ENCODE data around the gene KCNJ16. TPM values are rescaled to one million over a fixed set of nuclear protein-coding genes. Genes with fewer than 3 reads are reported as not detected.

The KCNJ16 gene
- total RNA-seq, 4 donors from 2014 or later = 0.49 to 0.66 (median 0.51) TPM; not detected in 1

- no peak for TF ChIP-seq CTCF (IDR thresholded peaks at IDR 0.05; ENCODE audit: low read depth)
Observed at GRCh38 chr17:70158591-70158990, 83.6 kb downstream of the KCNJ16 start.

- no peak for TF ChIP-seq CTCF (IDR thresholded peaks at IDR 0.05; ENCODE audit: low read depth)
Observed at GRCh38 chr17:70159980-70160379, 85.0 kb downstream of the KCNJ16 start.

GRCh38 chr17:70161519-70161918, 86.5 kb downstream of the KCNJ16 start:
- TF ChIP-seq CTCF (IDR thresholded peaks at IDR 0.05; ENCODE audit: low read depth) = no peak

- TF ChIP-seq CTCF (IDR thresholded peaks at IDR 0.05; ENCODE audit: low read depth) = no peak
Observed at GRCh38 chr17:70165383-70165782, 90.4 kb downstream of the KCNJ16 start.

GRCh38 chr17:70166615-70167014, 91.6 kb downstream of the KCNJ16 start:
- no peak for TF ChIP-seq CTCF (IDR thresholded peaks at IDR 0.05; ENCODE audit: low read depth)

GRCh38 chr17:70168044-70168976, 93.3 kb downstream of the KCNJ16 start:
- TF ChIP-seq CTCF (IDR thresholded peaks at IDR 0.05; ENCODE audit: low read depth) = no peak

- no peak for TF ChIP-seq CTCF (IDR thresholded peaks at IDR 0.05; ENCODE audit: low read depth)
Observed at GRCh38 chr17:70168977-70169708, 94.1 kb downstream of the KCNJ16 start, which contains the start of gene KCNJ2. TSS of gene KCNJ2 (plus strand) at chr17:70169532. CDS start at chr17:70175040, 5,508 bp downstream.

Measured in subcutaneous adipose tissue (tissue), 4 donors.